Activated CD8-positive, alpha-beta memory T cell treated with anti-CD3 and anti-CD28 coated beads, Interleukin-2, amount 10 ng/mL, durations not matched to agents 7 days and 5 days (primary cell): Measurements from ENCODE around the gene PPFIA1. TPM values are rescaled to one million over a fixed set of nuclear protein-coding genes. Genes with fewer than 3 reads are reported as not detected.
"Not testable (repeated sequence)": the region's sequence is repeated elsewhere in the genome, so short reads cannot be mapped to it uniquely, and the experiment has no call there.

Experiments
- ATAC-seq: fragments of 150-1000 bp; cut with Tn5 transposase; one replicate; pipeline ENCODE4 v1.10.0; 2021; ENCODE audit warnings: moderate library complexity
- CTCF ChIA-PET: fragments of 350-600 bp; sonication (Branson Sonifier 250); formaldehyde crosslinking; loops from one replicate; lab custom pipeline; 2021; ENCODE audit warnings: antibody characterized with exemption; lab: Charles Lee
- DNase-seq: peaks from one replicate; pipeline ENCODE4 v3.0.0-alpha.2; 2020
- H3K27ac Mint-ChIP-seq: one replicate; pipeline ENCODE4 v1.8.0; 2021; ENCODE audit warnings: mild to moderate bottlenecking, mixed read lengths
- H3K27me3 Mint-ChIP-seq: one replicate; pipeline ENCODE4 v1.8.0; 2021; ENCODE audit warnings: mixed read lengths
- H3K36me3 Mint-ChIP-seq: one replicate; pipeline ENCODE4 v1.8.0; 2021; ENCODE audit warnings: mild to moderate bottlenecking, mixed read lengths
- H3K4me1 Mint-ChIP-seq: one replicate; pipeline ENCODE4 v1.8.0; 2021; ENCODE audit warnings: mixed read lengths
- H3K4me3 Mint-ChIP-seq: one replicate; pipeline ENCODE4 v1.8.0; 2021; ENCODE audit warnings: mild to moderate bottlenecking, moderate library complexity, mixed read lengths
- H3K9me3 Mint-ChIP-seq: one replicate; pipeline ENCODE4 v1.8.0; 2022; ENCODE audit warnings: low read depth, mixed read lengths
- total RNA-seq, 2 experiments: library from RNA; stranded (reverse); gene quantifications; one replicate each; pipeline ENCODE4 v1.2.3, GENCODE V29; 2021

PPFIA1 gene
- total RNA-seq, 2 experiments from 2014 or later: 35.7 to 38.7 TPM

DNA sequence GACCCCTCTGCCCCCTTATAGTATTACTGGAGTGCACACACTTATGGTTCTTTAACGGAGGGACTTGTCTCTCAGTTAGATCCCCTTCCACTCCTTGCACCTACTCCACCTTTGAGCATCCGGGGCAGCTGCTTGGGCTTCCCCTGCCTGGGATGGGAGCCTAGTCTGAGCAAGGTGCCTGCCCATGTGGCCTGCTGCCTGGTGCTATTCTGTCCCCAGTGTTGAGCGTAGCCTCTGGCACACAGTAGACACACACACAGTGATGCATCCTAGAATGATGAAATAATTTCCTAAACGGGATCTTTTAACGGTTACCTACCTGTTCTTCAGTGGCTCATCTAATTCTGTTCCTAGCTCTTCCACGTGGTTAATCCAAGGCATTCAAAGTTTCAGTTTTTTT lies 22.4 kb downstream of the PPFIA1 start:
- no peak overlapping the region for H3K4me3 Mint-ChIP-seq
- CTCF ChIA-PET: no interaction called here
- no peak overlapping the region for H3K27ac Mint-ChIP-seq
- peaks cover 23% of the 10 kb centered on the region for H3K36me3 Mint-ChIP-seq
- DNase-seq (no peak), ATAC-seq (no peak)
- H3K4me1 Mint-ChIP-seq: no peaks in the 10 kb centered on the region
- no peaks in the 10 kb centered on the region for H3K9me3 Mint-ChIP-seq
- H3K27me3 Mint-ChIP-seq: no peaks in the 10 kb centered on the region

DNA sequence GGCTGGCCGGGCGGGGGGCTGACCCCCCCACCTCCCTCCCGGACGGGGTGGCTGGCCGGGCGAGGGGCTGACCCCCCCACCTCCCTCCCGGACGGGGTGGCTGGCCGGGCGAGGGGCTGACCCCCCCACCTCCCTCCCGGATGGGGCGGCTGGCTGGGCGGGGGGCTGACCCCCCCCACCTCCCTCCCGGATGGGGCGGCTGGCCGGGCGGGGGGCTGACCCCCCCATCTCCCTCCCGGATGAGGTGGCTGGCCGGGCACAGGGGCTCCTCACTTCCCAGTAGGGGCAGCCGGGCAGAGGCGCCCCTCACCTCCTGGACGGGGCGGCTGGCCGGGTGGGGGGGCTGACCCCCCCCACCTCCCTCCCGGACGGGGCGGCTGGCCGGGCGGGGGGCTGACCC lies 24.7 kb downstream of the PPFIA1 start:
- H3K9me3 Mint-ChIP-seq, DNase-seq, H3K4me3 Mint-ChIP-seq, ATAC-seq, H3K27me3 Mint-ChIP-seq, H3K4me1 Mint-ChIP-seq, CTCF ChIA-PET, H3K27ac Mint-ChIP-seq: not testable (repeated sequence)
- peaks cover 23% of the 10 kb centered on the region for H3K36me3 Mint-ChIP-seq

DNA sequence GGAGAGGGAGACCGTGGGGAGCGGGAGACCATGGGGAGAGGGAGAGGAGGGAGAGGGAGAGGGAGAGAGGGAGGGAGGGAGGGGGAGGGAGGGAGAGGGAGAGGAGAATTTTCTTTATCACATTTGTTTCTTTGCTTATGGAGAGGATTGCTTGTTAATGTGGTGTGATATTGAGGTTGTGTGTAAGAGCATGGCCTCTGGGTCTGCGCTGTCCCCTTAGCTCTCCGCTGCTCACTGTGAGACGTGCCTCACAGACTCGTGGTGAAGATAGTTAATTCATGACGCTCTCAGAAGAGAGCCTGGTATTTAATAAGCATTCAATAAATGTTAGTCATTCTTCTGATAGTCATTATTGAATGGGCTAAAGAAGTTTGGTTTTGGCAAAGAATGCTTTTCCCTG lies 26.2 kb downstream of the PPFIA1 start:
- no peak overlapping the region for H3K27ac Mint-ChIP-seq
- no peaks in the 10 kb centered on the region for H3K4me1 Mint-ChIP-seq
- ATAC-seq: no peak
- H3K27me3 Mint-ChIP-seq: no peaks in the 10 kb centered on the region
- CTCF ChIA-PET: no interaction called here
- no peak overlapping the region for H3K4me3 Mint-ChIP-seq
- no peak for DNase-seq
- H3K36me3 Mint-ChIP-seq: peaks cover 21% of the 10 kb centered on the region
- H3K9me3 Mint-ChIP-seq: no peaks in the 10 kb centered on the region

DNA sequence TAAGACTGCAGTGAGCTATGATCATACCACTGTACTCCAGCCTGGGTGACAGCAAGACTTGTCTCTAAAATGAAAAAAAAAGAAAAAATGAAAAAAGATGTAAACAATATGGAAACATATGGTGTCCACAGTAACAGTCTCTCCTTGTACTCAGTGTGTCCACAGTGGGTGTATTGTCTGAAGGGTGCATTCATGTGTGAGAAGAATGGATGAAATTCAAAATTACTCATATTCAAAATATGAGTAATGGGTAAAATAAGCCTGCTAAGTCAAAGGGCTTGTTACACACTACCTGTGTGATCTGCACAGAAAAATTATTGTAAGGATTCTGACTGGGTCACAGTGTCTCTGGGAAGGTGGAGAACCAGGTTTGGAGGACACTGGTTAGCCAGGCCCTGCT lies 26.9 kb downstream of the PPFIA1 start:
- DNase-seq (no peak), ATAC-seq (no peak)
- CTCF ChIA-PET: no interaction called here
- Mint-ChIP-seq H3K27me3 (no peaks in the 10 kb centered on the region), H3K4me1 (no peaks in the 10 kb centered on the region), H3K4me3 (no peak overlapping the region), H3K27ac (no peak overlapping the region), H3K9me3 (no peaks in the 10 kb centered on the region), H3K36me3 (peaks cover 21% of the 10 kb centered on the region)

DNA sequence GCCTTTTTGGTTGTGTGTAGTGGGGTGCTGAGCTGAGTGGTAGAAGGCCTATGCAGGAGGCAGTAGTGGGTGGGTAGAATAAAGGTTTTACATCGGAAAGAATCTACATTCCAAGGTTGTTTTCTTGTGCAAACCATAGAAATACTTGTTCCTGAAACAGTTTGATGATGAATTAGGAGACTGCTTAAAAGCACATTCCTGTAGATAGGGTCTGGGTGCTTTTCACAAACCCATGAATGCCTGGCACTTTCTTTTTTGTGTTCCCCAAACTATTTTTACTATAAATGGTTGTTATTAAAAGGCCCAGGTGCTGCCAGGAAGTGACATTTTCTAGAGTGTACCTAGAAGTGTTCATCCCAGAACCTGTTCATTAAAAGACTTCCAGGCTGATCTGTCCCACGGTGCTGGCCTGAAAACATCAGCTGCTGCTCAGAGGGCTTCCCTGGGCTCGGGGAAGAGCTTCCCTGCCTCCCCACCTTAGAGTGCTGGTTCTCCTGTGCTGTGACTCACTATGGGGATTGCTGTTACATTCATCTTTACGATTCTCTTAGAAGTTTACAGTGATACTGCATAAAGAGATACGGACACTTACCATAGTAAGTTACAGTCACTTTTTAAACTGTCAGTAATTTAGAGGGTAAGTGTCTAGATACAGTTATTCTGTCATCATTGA lies 27.9 kb downstream of the PPFIA1 start:
- H3K27ac Mint-ChIP-seq: no peak overlapping the region
- no peak overlapping the region for H3K4me3 Mint-ChIP-seq
- CTCF ChIA-PET: no interaction called here
- DNase-seq (no peak), ATAC-seq (no peak)
- no peaks in the 10 kb centered on the region for H3K4me1 Mint-ChIP-seq
- H3K9me3 Mint-ChIP-seq: no peaks in the 10 kb centered on the region
- no peaks in the 10 kb centered on the region for H3K27me3 Mint-ChIP-seq
- peaks cover 15% of the 10 kb centered on the region for H3K36me3 Mint-ChIP-seq

DNA sequence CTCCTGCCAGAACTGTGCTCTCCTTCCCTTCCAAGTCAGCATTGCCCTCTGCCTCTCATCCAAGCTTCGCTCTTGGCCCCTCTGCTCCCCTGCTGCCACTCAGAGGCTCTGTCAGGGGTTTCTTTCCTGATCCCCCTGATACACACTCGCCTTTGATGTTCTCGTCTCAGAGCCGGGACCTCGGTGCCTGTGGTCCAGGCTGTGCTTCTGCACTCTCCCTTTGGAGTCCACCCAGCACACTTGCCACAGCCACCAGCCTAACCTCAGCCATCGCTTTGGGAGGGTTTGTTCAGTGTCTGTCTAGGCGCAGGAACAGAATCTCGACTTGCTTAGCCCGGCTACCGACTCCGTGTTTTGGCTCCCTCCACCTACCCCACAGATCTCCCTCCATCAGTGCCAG lies 29.1 kb downstream of the PPFIA1 start:
- Mint-ChIP-seq H3K4me1 (no peaks in the 10 kb centered on the region), H3K9me3 (no peaks in the 10 kb centered on the region), H3K36me3 (peaks cover 8% of the 10 kb centered on the region), H3K27me3 (no peaks in the 10 kb centered on the region), H3K27ac (no peak overlapping the region), H3K4me3 (no peak overlapping the region)
- no peak for DNase-seq
- ATAC-seq: no peak
- CTCF ChIA-PET: no interaction called here

DNA sequence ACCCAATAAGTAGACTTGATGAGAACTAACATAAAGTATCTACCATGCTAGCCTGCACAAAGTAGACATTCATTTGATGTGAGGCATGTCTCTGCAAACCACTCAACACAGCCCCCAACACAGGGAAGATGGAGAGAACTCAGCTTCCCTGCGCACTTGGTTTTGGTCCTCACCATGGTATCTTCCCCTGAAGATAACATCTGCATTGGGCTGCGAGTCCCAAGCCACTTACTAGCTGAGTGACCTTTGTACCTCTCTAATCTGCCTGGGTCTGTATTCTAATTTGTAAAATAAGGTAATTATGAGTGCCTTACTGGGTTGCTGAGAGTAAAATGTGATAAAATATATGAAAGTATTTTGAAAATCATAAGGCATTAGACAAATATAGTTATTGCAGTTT lies 30.7 kb downstream of the PPFIA1 start:
- Mint-ChIP-seq H3K4me3 (no peak overlapping the region), H3K27me3 (no peaks in the 10 kb centered on the region), H3K36me3 (peaks cover 7% of the 10 kb centered on the region), H3K4me1 (no peaks in the 10 kb centered on the region), H3K27ac (no peak overlapping the region), H3K9me3 (no peaks in the 10 kb centered on the region)
- ATAC-seq (no peak), DNase-seq (no peak)
- CTCF ChIA-PET: no interaction called here

DNA sequence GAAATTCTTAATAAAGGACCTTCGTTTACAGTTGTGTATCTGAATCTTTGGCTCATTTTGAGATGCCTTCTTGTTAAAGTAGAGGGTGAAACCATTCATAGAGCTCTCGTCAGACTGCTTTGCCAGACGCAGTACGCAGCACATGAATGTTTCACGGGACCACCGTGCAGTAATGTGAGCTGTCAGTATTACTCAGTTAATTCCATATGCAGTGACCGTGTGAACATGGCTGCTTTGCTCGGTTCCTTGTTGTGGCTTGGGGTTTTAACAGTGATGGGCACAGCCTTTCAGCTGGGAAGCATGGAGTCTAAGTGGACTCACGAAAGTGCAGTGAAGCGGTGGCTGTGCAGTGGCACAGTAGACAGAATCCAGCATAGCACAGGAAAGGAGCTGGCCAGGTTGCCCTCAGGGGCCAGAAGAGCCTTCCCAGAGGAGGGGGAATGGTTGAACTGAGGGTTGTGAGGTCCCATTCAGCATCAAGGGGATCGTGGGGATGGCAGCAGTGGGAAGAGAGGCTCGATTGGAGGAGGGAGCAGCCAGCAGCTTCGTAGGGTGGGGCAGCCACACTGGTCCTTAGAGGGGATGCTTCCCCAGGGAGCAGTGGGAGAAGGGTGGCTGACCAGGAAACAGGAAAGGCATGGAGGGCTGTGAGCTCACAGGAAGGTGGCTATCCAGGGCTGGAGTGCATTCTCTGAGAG lies 31.4 kb downstream of the PPFIA1 start:
- Mint-ChIP-seq H3K4me3 (no peak overlapping the region), H3K27ac (no peak overlapping the region), H3K36me3 (peaks cover 5% of the 10 kb centered on the region), H3K4me1 (no peaks in the 10 kb centered on the region), H3K27me3 (no peaks in the 10 kb centered on the region), H3K9me3 (no peaks in the 10 kb centered on the region)
- ATAC-seq (no peak), DNase-seq (no peak)
- CTCF ChIA-PET: no interaction called here

DNA sequence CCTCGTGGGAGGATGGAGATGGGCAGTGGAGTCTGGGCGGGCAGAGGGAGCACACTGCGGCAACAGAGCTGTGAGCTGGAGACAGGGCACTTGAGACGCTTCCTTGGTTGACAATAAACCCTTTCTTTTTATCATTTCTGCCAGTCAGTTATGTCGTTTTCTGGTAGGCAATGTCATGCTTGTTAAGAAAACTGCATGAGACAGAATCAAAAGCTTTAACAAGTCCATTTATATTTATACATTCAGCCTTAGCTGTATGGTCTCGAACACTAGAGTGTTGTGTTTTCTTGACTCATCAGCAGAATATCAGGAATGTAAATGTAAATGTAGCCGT lies 31.9 kb downstream of the PPFIA1 start:
- no peaks in the 10 kb centered on the region for H3K27me3 Mint-ChIP-seq
- no peak for ATAC-seq
- no peaks in the 10 kb centered on the region for H3K9me3 Mint-ChIP-seq
- DNase-seq: no peak
- H3K36me3 Mint-ChIP-seq: peaks cover 4% of the 10 kb centered on the region
- H3K4me1 Mint-ChIP-seq: no peaks in the 10 kb centered on the region
- no peak overlapping the region for H3K4me3 Mint-ChIP-seq
- H3K27ac Mint-ChIP-seq: no peak overlapping the region
- CTCF ChIA-PET: no interaction called here

DNA sequence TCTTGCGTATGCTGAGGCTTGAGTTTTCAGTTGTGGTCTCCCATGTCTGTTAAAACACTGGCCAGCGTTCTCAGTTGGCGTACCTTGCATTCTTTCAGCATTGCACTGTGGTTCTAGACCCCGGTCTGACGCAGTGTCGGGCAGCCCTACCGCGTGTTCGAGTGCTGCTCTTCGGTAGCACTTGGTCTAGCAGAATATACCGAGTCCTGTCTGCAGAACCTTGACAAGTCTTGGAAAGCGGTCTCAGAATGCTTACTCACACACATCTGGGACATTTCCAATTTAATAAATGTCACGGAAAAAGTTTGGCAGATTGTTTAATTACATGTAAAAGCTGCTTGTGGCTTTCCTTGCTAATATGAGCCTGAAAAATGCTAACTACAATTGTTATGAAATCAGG lies 32.6 kb downstream of the PPFIA1 start:
- CTCF ChIA-PET: no interaction called here
- ATAC-seq (no peak), DNase-seq (no peak)
- Mint-ChIP-seq H3K36me3 (peaks cover 4% of the 10 kb centered on the region), H3K27ac (no peak overlapping the region), H3K4me1 (no peaks in the 10 kb centered on the region), H3K9me3 (no peaks in the 10 kb centered on the region), H3K4me3 (no peak overlapping the region), H3K27me3 (no peaks in the 10 kb centered on the region)

DNA sequence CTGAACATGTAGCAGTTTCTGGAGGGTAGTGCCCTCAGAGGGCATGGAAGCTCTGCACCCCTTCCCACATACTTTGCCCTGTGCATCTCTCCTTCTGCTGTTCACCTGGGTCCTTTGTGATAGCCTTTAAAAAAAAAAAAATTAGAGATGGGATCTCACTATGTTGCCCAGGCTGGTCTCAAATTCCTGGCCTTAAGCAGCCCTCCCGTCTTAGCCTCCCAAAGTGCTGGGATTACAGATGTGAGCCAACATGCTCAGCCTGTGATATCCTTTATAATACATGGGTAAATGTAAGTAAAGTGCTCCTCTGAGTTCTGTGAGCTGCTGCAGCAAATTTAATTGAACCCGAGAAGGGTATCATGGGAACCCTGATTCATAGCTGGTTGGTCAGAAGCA lies 33.7 kb downstream of the PPFIA1 start:
- Mint-ChIP-seq H3K27me3 (no peaks in the 10 kb centered on the region), H3K9me3 (no peaks in the 10 kb centered on the region), H3K36me3 (peaks cover 4% of the 10 kb centered on the region), H3K27ac (no peak overlapping the region), H3K4me3 (no peak overlapping the region), H3K4me1 (no peaks in the 10 kb centered on the region)
- CTCF ChIA-PET: no interaction called here
- ATAC-seq: no peak
- no peak for DNase-seq

DNA sequence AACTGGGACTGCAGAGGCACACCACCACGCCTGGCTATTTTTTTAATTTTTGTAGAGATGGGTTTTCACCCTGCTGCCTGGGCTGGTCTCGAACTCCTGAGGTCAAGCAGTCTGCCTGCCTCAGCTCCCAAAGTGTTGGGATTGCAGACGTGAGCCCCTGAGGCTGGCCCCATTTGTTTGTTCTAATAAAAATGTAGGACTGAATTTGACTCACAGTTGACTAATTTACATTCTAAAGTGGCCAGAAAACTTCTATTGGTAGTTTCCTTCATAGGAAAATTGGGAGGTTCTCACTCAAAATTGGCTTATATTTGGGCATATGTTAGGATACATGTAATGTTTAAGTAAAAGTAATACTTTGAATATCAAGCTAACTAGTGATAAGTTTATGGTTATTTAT lies 35.0 kb downstream of the PPFIA1 start:
- H3K36me3 Mint-ChIP-seq: peaks cover 4% of the 10 kb centered on the region
- CTCF ChIA-PET: no interaction called here
- DNase-seq (no peak), ATAC-seq (no peak)
- no peaks in the 10 kb centered on the region for H3K27me3 Mint-ChIP-seq
- no peaks in the 10 kb centered on the region for H3K4me1 Mint-ChIP-seq
- H3K4me3 Mint-ChIP-seq: no peak overlapping the region
- no peak overlapping the region for H3K27ac Mint-ChIP-seq
- no peaks in the 10 kb centered on the region for H3K9me3 Mint-ChIP-seq

DNA sequence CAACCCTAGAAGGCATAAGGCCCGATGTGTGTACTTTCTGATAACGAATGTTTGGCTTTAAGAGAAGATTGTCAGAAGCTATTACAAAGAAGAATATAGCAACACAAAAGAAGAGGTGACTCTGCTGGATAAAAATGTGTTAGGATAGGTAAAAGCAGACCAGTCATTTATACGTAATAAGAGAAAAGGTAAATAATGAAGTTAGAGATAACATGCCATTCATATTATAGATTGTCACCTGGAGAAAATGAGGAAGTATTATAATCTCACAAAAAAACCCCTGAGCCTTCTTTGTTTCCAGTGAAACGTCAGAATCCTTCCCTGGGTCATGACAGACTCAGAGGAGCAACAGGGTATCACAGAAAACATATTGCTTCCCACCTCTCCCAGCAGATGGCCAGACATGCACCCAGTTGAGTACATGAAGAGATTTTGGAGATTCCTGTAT lies 36.1 kb downstream of the PPFIA1 start:
- H3K9me3 Mint-ChIP-seq: no peaks in the 10 kb centered on the region
- H3K4me1 Mint-ChIP-seq: no peaks in the 10 kb centered on the region
- no peak overlapping the region for H3K4me3 Mint-ChIP-seq
- ATAC-seq: no peak
- CTCF ChIA-PET: no interaction called here
- DNase-seq: no peak
- H3K36me3 Mint-ChIP-seq: peaks cover 9% of the 10 kb centered on the region
- no peak overlapping the region for H3K27ac Mint-ChIP-seq
- no peaks in the 10 kb centered on the region for H3K27me3 Mint-ChIP-seq

DNA sequence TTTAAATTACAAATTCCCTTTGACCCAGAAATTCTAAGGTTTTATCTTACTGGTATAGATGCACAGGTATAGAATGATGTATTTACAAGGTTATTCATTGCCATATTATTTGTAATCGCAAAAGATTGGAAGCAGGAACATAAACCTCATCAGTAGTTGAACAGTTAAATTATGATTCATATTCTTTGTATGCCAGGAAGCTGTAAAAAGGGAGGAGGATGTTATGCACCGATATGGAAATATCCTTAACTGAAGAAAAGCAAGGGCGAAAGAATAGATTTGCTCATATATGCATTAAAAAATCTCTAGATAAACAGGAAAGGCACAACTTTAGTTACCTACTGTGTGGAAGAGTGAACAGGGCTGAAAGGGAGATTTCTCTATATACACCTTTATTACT lies 36.7 kb downstream of the PPFIA1 start:
- CTCF ChIA-PET: no interaction called here
- H3K27me3 Mint-ChIP-seq: no peaks in the 10 kb centered on the region
- no peak overlapping the region for H3K27ac Mint-ChIP-seq
- H3K4me3 Mint-ChIP-seq: no peak overlapping the region
- no peaks in the 10 kb centered on the region for H3K9me3 Mint-ChIP-seq
- ATAC-seq (no peak), DNase-seq (no peak)
- peaks cover 10% of the 10 kb centered on the region for H3K36me3 Mint-ChIP-seq
- H3K4me1 Mint-ChIP-seq: no peaks in the 10 kb centered on the region
